Smooth muscle cell (in vitro differentiated cells): ENCODE results near the gene KDM4C. TPM values are rescaled to one million over a fixed set of nuclear protein-coding genes. Genes with fewer than 3 reads are reported as not detected.

Experiments
- DNase-seq: peaks from one replicate; lab custom pipeline; 2025; ENCODE audit not compliant: unreplicated experiment; lab: John Stamatoyannopoulos, UW
- H2AFZ ChIP-seq: fragments of 200-600 bp; sonication (generic); 2 replicates; pipeline ENCODE4 v1.6.0; 2016; ENCODE audit warnings: antibody characterized with exemption, low read depth, mild to moderate bottlenecking
- H3F3A ChIP-seq: fragments of 200-600 bp; sonication (generic); 2 replicates; pipeline ENCODE4 v1.6.0; 2017; ENCODE audit warnings: antibody characterized with exemption, low read depth
- H3K27ac ChIP-seq: fragments of 200-600 bp; sonication (generic); 2 replicates; pipeline ENCODE4 v1.5.1; 2016; ENCODE audit warnings: low read depth, mild to moderate bottlenecking
- H3K27me3 ChIP-seq: fragments of 200-600 bp; sonication (generic); 2 replicates; pipeline ENCODE4 v1.6.1; 2016; ENCODE audit warnings: low read depth, mild to moderate bottlenecking
- H3K36me3 ChIP-seq: fragments of 200-600 bp; sonication (generic); 2 replicates; pipeline ENCODE4 v1.5.1; 2016; ENCODE audit warnings: low read depth
- H3K4me1 ChIP-seq: fragments of 200-600 bp; sonication (generic); 2 replicates; pipeline ENCODE4 v1.5.1; 2016; ENCODE audit warnings: low read depth
- H3K4me2 ChIP-seq: fragments of 200-600 bp; sonication (generic); 2 replicates; pipeline ENCODE4 v1.6.0; 2016; ENCODE audit warnings: mild to moderate bottlenecking
- H3K4me3 ChIP-seq: fragments of 200-600 bp; sonication (generic); 2 replicates; pipeline ENCODE4 v1.5.1; 2016; ENCODE audit warnings: mild to moderate bottlenecking
- H3K79me2 ChIP-seq: fragments of 200-600 bp; sonication (generic); 2 replicates; pipeline ENCODE4 v1.6.0; 2016; ENCODE audit warnings: low read depth, mild to moderate bottlenecking
- H3K9ac ChIP-seq: fragments of 200-600 bp; sonication (generic); 2 replicates; pipeline ENCODE4 v1.6.0; 2016; ENCODE audit warnings: low read depth
- H3K9me3 ChIP-seq: fragments of 200-600 bp; sonication (generic); replicated peaks from 2 replicates; pipeline ENCODE4 v1.5.1; 2016; ENCODE audit warnings: low read depth
- H4K20me1 ChIP-seq: fragments of 200-600 bp; sonication (generic); 2 replicates; pipeline ENCODE4 v1.6.0; 2016; ENCODE audit warnings: low read depth
- CTCF ChIP-seq: fragments of 200-600 bp; sonication (generic); IDR thresholded peaks from 2 replicates; pipeline ENCODE4 v1.5.1; 2017; ENCODE audit warnings: borderline replicate concordance, mild to moderate bottlenecking, antibody characterized with exemption; ENCODE audit not compliant: insufficient read depth, poor library complexity, severe bottlenecking
- WGBS: methylation state at CpG from one replicate; pipeline ENCODE4 v1.1.7; 2016; ENCODE audit warnings: low lambda C conversion rate; 5-methylcytosine and 5-hydroxymethylcytosine counted together
- polyA plus RNA-seq: library from polyadenylated mRNA; unstranded; fragments of >200 nt; fragmentation: Nextera tagmentation; extraction: Ambion mirVana; gene quantifications from 2 replicates; pipeline ENCODE4 v1.2.1, GENCODE V29; 2016
- total RNA-seq: library from RNA; depleted of rRNA; stranded (reverse); fragments of >200 nt; gene quantifications from 2 replicates; pipeline ENCODE4 v1.2.3, GENCODE V29; 2014

The KDM4C gene
- total and polyA plus RNA-seq, 2 experiments from 2014 or later = 7.5 to 20.2 TPM

GRCh38 chr9:6811436-6811835 is 53.7 kb downstream of the KDM4C start:
- DNase-seq = no peak
- 93% methylated on average over 4 of the region's 4 CpGs for WGBS

DNA sequence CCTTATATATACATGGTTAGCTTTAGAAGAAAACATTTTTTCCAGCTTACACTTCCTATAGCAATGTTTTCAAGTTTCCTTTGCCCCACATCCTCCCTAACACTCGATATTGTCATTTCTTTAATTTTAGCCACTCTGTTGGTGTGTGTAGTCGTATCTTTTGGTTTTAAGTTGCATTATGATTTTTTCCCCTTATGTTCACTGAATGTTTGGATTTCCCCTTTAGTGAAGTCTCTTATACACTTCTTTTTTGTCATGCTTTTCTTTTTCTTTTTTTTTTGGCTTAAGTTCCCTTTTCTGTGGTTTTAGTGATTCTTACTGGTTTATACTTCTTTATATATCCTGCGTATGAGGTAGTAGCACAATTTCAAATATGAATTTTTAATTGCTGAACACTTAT is 58.8 kb downstream of the KDM4C start:
- Histone ChIP-seq H3F3A (no peaks in the 10 kb centered on the region), H3K27ac (no peak overlapping the region), H3K36me3 (no peaks in the 10 kb centered on the region), H2AFZ (no peak overlapping the region), H3K4me2 (no peak overlapping the region), H3K9me3 (no peaks in the 10 kb centered on the region), H3K27me3 (no peaks in the 10 kb centered on the region), H3K4me3 (no peak overlapping the region), H3K9ac (no peak overlapping the region), H4K20me1 (peaks cover 13% of the 10 kb centered on the region), H3K79me2 (no peaks in the 10 kb centered on the region), H3K4me1 (no peaks in the 10 kb centered on the region)
- DNase-seq = no peak
- no peak for TF ChIP-seq CTCF
- WGBS = 97% methylated on average over 3 of the region's 3 CpGs

More at GRCh38 chr9:6811436-6811835, 53.7 kb downstream of the KDM4C start:
- Histone ChIP-seq H3K9ac (no peak overlapping the region), H4K20me1 (peaks cover 30% of the 10 kb centered on the region), H3K4me3 (no peak overlapping the region), H3K27me3 (no peaks in the 10 kb centered on the region), H3K4me2 (no peak overlapping the region), H3K9me3 (no peaks in the 10 kb centered on the region), H3K27ac (no peak overlapping the region), H3K4me1 (no peaks in the 10 kb centered on the region), H3K36me3 (no peaks in the 10 kb centered on the region), H3F3A (no peaks in the 10 kb centered on the region), H3K79me2 (no peaks in the 10 kb centered on the region), H2AFZ (no peak overlapping the region)
- no peak for TF ChIP-seq CTCF

- no peak overlapping the region for H3K4me3 ChIP-seq
- no peak overlapping the region for H2AFZ ChIP-seq
- 85% methylated on average over 4 of the region's 4 CpGs for WGBS
- no peak overlapping the region for H3K9ac ChIP-seq
- no peak for DNase-seq
- no peaks in the 10 kb centered on the region for H3K36me3 ChIP-seq
- H3K4me1 ChIP-seq = no peaks in the 10 kb centered on the region
- no peak for TF ChIP-seq CTCF
- no peak overlapping the region for H3K27ac ChIP-seq
- peaks cover 14% of the 10 kb centered on the region for H4K20me1 ChIP-seq
- no peaks in the 10 kb centered on the region for H3K79me2 ChIP-seq
- H3K9me3 ChIP-seq = no peaks in the 10 kb centered on the region
- H3K27me3 ChIP-seq = no peaks in the 10 kb centered on the region
- H3F3A ChIP-seq = no peaks in the 10 kb centered on the region
- no peak overlapping the region for H3K4me2 ChIP-seq
Measured at GRCh38 chr9:6818292-6818922, 60.6 kb downstream of the KDM4C start.

DNA sequence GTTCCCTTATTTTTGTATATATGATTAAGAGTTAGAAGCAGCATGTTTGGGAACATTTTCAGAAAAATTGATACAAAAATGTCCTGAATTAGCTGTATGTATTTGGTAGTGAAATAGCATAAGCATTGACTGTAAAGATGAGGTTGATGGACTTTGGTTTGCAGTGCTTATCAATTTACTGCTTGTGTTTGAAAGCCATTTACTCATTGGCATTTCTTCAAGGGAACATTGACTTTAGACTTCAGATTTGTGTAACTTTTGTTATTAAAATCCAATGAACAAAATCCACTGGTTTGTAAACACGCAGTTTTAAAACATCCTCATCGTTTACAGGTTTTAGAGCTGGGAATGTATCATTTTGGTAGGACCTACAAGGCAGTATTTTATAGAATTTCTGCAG is 61.3 kb downstream of the KDM4C start:
- no peak for DNase-seq
- Histone ChIP-seq H3K36me3 (no peaks in the 10 kb centered on the region), H4K20me1 (peaks cover 8% of the 10 kb centered on the region), H3K27ac (no peak overlapping the region), H3K9ac (no peak overlapping the region), H3K4me3 (no peak overlapping the region), H3K9me3 (no peaks in the 10 kb centered on the region), H2AFZ (no peak overlapping the region), H3K4me2 (no peak overlapping the region), H3K27me3 (no peaks in the 10 kb centered on the region), H3K79me2 (no peaks in the 10 kb centered on the region), H3F3A (no peaks in the 10 kb centered on the region), H3K4me1 (no peaks in the 10 kb centered on the region)
- no peak for TF ChIP-seq CTCF
- WGBS = 89% methylated on average over 2 of the region's 2 CpGs
